A549 treated with GW870086 at 1 μM for 4 hours (cell line): Measurements from ENCODE around the gene ADI1. TPM values are rescaled to one million over a fixed set of nuclear protein-coding genes. Genes with fewer than 3 reads are reported as not detected.

Source experiments
- total RNA-seq: library from RNA; stranded (reverse); fragments of 200-300 nt; extraction: Qiagen RNA extraction; gene quantifications from 5 replicates; pipeline ENCODE4 v1.2.3, GENCODE V29; 2022; ENCODE audit warnings: low read depth

Gene ADI1, protein sequence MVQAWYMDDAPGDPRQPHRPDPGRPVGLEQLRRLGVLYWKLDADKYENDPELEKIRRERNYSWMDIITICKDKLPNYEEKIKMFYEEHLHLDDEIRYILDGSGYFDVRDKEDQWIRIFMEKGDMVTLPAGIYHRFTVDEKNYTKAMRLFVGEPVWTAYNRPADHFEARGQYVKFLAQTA
- total RNA-seq: 48.8 to 62.5 TPM (median 55.6 TPM) in 5 replicates

DNA sequence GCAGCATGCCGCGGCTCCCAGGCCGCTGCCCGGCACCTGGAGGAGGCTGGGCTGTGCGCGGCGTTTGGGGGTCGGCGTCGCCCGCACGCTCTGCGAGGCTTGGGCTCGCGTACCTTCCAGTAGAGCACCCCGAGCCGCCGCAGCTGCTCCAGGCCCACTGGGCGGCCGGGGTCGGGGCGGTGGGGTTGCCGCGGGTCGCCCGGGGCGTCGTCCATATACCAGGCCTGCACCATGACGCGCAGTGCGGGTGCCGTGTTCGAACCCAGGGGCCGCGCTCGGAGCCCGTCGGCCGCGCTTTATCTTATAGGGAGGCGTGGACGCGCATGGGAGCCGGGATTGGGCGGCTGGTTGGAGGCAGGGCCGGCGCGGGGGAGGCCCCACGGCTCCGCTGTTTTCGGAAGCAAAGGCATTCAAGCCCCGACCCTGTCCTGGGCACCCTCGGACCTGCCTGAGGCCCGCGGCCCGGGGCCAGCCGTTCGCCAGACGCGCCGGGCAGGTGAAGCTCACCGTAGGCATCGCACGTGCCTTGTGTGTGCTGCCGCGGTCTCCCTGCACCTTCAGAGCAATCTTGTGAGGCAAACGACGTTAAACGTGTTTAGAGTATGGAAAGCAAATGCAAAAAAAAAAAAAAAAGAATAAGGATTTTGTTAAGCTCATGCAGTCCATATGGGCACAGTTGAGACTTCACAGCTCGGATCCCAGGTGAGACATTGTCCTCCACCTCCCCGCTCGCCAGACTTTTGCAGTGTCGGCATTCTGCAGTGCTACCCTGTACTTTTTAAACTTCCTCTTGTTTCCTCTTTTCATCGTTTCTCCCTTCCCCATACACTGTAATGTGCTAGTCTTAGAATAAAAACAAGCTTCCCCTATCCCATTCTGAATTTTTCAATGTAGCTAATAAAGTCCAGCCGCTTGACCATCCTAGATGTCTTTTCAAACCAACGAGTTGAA is at the start of gene ADI1:
ADI1 (minus strand) TSS at position 277 of the 951 bp plus-strand sequence; CDS start at position 233, 44 bp downstream.

GRCh38 chr2:3558205-3559014 is 39.1 kb upstream of the ADI1 start, which contains the start of gene RNASEH1:
TSS of gene RNASEH1 (minus strand) at chr2:3558333. CDS start at chr2:3558260, 73 bp downstream.

Other genes with a start within 250 kb of the ADI1 start
- gene EIPR1, start 141.7 kb downstream of the ADI1 start, total RNA-seq: 40.4 to 42.7 TPM (median 41.4 TPM) in 5 replicates
- gene TRAPPC12, start 139.8 kb downstream of the ADI1 start, total RNA-seq: 52.4 to 67.0 TPM (median 64.9 TPM) in 5 replicates
- 45.4 to 58.7 TPM (median 51.5 TPM) in 5 replicates for gene RNASEH1, start 38.8 kb upstream of the ADI1 start, total RNA-seq
- 2,907 to 4,811 TPM (median 3,131 TPM) in 5 replicates for gene RPS7, start 55.7 kb upstream of the ADI1 start, total RNA-seq
- 0.53 to 0.82 TPM (median 0.63 TPM) in 5 replicates for gene COLEC11, start 75.6 kb upstream of the ADI1 start, total RNA-seq
- 0.08 TPM in 1 of 5 replicates, not detected in the others for gene ALLC, start 138.7 kb upstream of the ADI1 start, total RNA-seq
- 0.19 to 0.68 TPM (median 0.30 TPM) in 3 of 5 replicates, not detected in the others for gene DCDC2C, start 184.0 kb upstream of the ADI1 start, total RNA-seq